ENCODE data around the gene SEMA3A.
"Not testable (repeated sequence)": the region's sequence is repeated elsewhere in the genome, so short reads cannot be mapped to it uniquely, and the experiment has no call there.

Gene SEMA3A

DNA sequence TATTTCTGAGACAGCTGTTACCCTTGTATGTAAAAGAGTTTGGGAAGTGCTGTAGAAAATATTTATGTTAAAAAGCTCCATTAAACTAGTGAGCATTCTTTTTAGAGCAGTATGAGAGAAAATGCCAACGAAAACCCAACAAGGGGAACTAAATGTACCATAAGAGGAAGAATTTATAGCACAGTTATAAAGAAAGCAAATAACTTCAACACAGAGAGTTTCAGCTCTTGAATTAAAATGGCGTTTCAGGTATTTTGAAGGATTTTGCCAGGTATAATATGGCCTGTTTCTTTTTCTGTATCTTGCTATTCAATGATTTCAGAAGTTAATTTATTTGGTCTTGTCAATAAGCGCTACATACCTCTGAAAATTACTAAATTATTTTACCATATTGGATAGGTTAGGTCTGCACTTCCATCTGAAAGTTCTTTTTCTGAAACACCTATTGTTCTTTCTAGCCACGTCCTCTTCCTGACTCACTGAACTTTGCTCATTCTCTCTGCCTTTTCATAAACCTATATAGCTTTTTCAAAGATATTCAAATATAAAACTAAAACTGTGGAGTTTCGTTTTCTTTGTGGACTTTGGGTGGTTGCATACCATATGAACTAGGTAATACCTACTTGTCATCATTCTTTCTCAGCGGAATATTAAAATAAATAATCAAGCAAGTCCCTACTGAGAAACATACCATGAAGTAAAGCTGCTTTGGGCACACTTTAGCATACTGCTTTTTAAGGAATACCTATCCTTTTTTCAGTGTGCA is 136.1 kb downstream of the SEMA3A start:
- no peak for DNase-seq

DNA sequence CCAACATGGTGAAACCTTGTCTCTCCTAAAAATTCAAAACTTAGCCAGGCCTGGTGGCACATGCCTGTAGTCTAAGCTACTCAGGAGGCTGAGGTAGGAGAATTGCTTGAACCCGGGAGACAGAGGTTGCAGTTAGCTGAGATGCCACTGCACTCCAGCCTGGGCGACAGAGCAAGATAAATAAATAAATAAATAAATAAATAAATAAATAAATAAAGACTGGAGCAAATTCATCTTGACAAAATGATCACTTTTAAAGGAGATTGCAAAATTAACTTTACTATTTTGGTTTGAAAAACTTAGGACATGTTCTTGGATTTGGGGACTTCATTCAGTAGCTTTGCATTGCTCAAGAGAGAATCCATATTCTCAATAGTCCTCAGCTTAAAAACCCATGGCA is 137.0 kb downstream of the SEMA3A start:
- no peak for DNase-seq

DNA sequence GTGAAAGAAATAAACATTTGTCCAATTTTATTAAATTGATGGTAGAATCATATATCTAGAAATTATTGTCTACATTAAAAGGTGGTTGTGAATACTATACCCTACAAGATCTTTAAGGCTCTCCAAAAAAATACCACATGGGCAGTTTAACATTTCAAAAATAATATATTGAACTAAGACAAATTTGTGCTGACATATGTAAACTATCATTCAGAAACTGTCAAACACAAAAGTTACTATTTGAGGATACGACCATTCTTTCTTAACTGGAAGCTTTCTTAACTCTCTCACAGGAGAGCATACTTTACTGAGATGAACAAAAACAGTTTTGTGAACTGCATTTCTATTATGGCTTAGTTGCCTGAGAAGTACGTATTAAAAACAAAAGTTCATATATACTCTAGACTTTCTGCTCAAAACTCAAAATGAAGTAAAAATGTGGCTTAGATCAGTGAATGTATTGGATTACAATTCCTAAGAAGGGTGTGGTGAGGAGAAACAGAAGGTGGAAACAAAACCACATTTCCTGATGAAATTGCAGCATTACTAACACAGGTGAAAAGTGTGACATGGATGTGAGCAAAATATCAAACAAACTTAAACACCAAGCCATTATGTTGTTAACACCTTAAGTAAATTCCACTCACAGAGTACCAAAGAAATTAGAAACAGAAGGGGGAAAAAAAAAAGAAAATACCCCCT is 138.5 kb downstream of the SEMA3A start:
- DNase-seq, result no peak

DNA sequence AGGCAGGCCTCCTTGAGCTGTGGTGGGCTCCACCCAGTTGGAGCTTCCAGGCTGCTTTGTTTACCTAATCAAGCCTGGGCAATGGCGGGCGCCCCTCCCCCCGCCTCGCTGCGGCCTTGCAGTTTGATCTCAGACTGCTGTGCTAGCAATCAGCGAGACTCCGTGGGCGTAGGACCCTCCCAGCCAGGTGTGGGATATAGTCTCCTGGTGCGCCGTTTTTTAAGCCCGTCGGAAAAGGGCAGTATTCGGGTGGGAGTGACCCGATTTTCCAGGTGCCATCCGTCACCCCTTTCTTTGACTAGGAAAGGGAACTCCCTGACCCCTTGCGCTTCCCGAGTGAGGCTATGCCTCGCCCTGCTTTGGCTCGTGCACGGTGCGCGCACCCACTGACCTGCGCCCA is 139.4 kb downstream of the SEMA3A start:
- not testable (repeated sequence) for DNase-seq

DNA sequence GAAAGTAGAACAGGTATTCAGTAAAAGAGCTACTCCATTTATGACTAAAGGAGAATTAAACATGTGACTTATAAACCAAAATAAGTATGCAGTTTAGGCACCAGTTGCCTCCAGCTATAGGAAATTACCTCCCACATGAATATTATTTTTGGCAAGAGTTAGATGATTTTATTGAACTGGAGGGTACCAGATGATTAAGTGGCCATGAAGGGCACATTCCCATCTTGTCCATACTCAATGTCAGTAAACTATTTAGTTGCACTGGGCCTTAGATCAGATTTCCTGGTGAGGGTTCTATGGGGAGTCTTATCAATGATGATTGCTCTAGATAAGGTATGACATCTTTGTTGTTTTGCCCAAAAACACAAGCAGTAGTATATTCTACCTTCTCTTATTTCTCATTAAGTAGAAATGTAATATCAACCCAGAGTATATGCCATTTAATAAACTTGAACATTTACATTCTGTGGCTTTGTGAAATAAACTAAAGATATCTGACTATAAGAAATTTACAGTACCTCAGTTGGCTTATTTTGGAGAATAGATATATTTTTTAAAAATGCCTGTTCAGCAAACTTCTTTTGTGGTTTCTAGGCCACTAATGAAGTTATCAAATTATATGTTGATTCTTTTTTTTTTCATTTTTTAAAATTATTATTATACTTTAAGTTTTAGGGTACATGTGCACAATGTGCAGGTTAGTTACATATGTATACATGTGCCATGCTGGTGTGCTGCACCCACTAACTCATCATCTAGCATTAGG is 145.3 kb downstream of the SEMA3A start:
- no peak for DNase-seq

DNA sequence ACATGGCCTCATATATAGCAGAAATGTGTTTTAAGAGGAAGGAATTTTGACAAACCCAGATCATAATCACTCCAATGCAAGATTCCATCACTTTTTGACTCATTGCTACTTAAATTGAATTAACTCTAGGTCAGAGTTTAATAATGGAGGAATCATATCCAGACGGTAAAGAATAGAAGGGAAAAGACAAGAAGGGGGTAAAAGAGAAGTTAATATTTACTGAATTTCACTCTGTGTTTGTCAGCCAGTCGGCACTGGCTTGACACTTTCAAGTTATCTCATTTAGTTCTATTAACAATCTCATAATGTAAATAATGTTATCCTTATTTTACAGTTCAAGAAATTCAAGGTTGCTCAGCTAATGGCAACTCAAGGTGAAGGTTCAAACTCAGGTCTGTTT is 147.5 kb downstream of the SEMA3A start:
- DNase-seq, result no peak

DNA sequence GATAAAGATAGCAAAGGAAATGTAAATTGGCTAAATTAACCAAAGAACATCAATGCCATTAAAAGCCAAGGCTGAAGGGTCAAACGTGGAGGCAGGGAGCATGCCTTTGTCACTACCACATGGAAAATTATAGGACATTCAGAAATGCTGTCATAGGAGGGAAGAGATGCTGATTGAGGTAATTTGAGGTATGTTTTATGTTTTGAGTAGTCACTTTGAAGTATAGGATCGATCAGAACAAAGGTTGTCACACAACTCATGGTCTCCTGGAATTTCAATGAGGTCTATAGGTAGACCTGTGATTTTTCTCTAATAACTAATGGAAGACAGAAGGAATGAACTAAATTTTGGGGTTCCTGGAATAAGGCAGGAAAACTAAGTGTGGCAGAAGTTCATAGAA is 149.8 kb downstream of the SEMA3A start:
- no peak for DNase-seq

DNA sequence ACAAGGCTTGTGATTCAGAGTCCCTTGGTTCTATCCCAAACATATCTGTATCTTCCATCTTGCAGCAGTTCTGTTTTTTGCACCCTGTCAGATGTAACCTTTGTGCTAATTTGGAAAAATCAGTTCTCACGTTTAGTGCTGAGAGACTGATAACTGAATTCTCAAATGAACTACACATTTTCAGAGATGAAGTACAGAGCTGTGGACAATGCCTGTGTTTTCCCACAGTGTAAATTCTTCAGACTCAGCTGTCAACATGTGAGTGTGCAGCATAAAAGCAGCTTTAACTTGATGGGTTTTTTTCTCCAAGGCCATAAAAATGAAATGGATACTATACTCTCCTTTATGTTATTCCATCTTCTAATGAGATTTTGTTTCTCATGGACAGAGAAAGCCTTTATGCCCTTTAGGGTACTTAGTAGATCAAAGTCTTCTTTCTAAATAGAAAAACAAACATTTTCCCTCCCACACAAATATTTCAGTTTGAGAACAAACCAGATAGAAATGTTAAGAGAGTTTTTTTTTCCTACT is 150.9 kb downstream of the SEMA3A start:
- no peak for DNase-seq

DNA sequence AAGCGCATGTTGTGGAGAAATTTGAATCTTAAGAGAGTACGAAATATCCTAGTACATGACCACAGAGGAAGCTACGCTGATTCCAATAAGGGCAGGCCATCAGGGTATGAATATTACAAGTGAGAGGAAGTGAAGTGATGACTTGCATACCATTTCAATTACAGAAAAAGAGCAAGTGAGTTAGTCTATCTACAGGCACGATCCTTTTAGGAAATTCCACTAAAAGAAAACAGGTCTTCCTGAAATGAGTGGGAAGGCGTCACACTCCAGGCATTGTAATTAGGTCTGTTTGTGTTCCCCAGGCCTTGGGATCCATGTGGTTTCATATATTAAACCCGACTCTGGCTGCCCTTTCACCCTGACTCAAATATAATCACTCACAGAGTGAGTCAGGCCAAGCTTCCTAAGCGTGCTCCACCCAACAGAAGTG is 152.5 kb downstream of the SEMA3A start:
- DNase-seq, result no peak

DNA sequence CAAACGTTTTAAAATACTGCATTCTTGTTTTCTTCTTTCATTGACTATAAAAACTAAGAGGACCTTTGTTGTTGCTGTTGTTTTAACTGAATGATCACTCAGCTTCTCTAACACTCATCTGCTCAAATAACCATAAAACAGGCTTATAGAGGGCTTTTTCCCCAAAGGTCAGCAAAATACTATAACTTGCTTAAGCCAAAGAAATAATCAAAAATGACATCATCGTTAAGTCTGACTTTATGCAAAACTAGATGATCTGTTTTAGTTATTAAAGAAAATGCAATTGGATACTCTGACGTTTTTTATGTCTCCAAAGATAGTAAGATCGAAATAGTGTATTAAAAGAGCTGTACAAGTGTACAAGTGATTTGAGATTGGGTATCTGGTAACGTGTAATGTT is 152.9 kb downstream of the SEMA3A start:
- DNase-seq, result no peak

DNA sequence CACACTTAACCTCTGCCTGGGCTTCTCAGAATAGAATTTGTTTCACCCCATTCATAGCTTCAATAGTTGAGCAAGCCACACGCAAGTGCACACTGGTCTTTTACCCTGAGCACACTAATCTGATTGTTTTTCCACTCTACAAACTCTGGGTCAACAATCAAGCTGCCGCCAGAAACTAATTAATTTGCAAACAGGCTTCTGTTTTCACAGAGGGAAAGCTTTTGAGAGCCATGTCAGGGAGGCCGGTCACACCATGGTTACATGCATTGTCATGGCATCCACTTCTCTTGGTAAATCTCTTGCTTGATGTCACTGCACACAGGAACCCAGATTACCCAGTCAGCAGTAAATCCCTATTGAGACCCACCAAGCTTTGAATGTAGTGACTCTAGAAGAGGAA is 154.2 kb downstream of the SEMA3A start:
- DNase-seq, result no peak

DNA sequence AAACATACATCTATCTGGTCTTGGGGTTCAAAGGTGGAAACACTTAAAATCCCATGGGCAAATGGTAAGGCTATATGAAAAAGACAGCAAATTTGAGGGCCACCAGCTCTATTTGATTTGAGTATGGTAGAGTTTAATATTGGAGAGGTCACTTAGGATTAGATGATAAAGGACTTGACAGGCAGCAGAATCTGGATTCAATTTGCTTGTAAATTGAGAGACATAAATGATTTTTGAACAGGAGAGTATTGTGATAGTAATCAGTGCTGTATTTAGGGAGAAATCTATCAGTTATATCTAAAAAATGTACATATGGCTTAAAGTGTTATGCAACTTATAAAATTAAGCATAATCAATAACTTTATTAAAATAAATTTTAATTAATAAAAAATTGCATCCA is 155.2 kb downstream of the SEMA3A start:
- no peak for DNase-seq

DNA sequence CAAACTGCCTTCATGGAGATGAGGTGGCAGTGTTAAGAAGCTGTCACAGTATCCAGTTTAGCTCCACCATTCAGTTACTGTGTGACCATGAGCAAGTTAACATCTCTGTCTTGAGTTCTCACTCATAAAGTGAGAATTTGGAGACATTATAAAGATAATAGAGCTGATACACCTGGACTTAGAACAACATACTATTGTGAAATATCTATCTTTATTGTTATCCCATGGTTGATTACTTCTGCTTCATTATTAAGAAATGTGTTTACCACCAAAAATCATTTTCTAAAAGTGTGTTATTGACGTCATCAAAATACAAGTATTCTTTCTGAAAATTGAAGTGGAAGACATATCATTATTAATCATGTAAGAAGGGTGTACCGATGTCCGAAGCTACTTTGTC is 166.9 kb downstream of the SEMA3A start:
- no peak for DNase-seq

DNA sequence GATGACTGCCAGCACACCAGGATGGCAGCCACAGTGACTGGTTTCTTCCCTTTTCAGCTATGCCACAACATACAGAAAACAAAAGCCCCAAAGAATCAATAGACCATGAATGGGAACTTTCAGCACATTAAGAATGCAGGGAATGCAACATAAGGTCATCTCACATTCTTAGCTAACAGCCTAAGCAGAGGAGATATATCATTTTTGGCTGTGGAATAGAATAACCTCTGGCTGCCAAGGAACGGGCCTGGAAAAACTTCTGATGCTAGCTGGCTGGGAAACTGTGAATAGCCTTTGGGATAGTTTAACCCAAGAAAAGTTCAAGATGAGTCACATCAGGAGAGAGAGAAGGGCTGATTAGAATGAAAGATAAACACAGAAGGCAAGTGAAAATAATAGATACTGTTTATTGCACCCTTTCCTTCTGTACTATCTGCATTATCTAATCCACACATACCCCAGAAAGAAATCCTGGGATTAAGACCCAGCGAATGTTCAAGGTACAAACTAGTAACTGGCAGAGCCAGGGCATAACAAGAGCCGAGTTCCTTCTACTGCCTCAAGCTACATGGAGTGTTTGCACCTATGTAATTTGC is 169.2 kb downstream of the SEMA3A start:
- no peak for DNase-seq

DNA sequence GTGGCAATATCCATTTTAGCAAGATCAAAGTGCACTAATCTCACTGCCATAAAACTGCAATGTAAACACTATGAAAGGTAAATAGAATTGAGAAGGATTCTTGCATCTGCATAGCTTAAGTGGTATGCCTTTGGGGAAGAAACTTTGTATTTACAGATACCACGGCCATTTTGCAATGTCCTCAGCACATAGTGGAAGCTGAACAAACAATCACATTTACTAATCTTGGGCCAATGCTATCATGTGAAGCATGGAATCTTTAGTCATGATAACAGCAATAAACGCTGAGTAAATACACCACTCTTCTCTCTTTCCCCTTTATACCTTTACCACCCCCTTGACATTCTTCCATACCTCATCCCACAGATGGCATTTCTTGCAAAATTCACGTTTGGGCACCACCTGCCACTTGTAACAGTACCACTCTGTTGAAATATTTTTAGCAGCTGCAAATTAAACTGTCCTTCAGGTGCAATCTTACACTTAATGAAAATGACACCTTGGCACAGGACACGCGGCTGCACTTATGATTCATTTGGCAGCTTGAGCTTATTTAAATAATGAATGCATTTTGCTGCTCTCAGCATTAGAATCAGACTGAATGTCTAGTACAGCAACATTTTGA is 171.8 kb downstream of the SEMA3A start:
- no peak for DNase-seq

DNA sequence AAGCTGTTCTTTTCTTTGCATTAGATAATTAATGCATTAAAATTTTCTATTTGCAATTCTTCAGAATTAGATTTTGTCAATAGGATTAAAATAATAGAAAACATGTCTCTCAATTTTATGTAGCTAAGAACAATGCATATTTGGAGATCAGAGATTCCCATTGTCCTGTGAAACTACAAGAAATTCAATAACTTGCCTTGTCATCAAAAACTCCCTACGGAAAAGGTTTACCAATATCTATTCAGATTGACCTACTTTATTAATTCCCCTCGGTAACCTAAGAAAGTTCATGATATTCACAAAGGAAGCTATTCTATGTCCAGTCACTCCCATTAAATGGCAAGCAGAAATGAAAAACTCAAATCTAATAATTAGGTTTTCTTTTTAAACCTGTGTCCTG is 172.6 kb downstream of the SEMA3A start:
- DNase-seq, result no peak

DNA sequence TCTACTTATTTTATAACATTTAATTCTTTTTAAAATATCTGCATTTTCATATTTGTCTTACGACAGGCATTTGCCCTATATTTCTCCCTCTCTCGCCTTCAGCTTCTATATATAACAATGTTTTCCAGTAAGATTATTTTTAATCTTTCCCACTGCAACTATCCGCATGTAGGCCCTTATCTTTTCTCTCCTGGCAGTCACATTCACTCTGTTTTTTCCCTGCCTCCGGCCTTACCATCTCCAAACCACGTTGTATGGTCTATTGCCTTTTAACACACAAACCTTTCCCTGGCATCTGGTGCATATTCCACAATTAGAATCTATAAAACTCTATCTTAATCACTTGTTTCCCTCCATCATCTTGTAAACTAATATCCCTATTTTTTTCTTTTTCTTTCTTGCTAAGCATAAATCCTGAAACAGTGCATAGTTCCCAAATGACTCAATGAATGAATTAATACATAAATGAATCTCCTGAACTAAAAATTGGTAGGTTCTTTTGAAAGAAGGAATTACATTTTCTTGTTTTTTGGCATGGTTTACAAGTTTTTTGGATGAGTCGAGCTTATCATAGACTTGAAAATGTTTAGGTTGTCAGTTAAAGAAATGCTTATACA is 173.2 kb downstream of the SEMA3A start:
- no peak for DNase-seq

DNA sequence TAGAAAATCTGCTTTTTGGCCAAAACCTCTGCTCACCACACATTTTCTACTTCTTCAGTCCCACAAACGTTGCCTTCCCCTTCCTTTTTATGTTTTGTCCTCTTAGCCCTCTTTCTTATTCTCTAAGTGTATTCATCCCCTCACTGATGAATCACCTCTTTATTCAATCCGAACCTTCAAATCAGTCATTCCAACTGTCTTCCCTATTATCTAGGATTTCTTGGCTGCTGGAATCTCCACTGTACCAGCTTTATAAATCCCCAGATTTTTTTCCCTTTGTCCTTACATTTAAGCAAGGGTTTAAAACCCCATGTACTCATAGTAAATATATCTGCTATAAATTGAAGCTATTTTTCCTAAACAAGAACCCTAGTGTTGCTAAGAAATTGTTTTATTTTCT is 176.9 kb downstream of the SEMA3A start:
- no peak for DNase-seq

DNA sequence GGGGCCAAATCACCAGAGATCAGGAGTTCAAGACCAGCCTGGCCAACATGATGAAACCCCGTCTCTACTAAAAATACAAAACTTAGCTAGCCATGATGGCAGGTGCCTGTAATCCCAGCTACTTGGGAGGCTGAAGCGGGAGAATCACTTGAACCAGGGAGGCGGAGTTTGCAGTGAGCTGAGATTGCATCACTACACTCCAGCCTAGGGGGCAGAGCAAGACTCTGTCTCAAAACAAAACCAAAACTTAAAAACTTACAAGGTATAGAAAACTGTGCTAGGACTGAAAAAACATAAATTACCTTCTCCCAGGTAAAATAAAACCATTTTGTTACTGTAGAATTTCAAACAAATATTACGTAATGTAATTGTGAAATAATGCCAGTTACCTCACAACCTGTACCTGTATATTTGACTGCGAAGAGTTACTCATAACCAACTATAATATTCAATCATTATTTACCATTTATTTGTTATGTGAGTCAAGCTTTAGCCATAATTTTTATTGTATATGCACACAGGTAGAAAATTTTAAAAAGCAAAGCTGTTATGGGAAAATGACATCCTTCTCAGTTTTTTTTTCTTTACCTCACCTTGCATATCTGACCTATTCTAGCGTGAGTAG is 180.9 kb downstream of the SEMA3A start:
- no peak for DNase-seq

DNA sequence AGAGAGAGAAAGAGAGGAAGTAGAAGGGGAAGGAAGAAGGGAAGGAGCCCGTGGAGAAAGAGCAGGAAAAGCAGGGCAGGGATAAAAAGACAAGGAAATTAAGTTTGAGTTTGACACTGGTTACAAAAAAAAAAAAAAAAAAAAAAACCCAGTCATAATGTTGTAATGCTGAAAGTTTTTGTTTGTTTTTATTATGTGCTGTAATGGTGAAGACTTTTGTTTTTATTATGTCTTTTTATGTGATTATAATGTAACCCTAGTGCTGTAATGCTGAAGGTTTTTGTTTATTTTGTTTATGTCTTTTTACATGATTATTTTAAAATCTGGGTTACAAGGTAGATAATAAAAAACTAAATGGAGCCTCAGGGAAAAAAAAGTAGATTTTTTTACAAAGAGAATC is 184.8 kb downstream of the SEMA3A start:
- DNase-seq, result no peak

DNA sequence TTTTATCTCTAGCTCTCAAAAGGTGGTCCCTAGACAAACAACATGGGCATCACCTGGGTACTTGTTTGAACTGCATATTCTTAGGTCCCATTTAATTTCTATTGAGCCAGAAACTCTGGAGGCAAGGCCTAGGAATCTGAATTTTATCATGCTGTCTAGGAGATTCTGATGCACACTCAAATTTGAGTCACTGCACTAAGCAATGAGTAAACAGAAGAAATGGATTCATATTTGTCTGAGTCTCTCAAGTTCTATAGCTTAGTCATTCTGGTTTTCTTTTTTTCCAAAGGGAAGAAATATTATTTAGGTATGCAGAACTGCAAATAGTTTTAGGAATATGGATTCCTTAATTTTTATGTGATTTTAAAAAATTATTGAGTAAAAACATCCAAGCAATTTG is 185.5 kb downstream of the SEMA3A start:
- DNase-seq, result no peak

DNA sequence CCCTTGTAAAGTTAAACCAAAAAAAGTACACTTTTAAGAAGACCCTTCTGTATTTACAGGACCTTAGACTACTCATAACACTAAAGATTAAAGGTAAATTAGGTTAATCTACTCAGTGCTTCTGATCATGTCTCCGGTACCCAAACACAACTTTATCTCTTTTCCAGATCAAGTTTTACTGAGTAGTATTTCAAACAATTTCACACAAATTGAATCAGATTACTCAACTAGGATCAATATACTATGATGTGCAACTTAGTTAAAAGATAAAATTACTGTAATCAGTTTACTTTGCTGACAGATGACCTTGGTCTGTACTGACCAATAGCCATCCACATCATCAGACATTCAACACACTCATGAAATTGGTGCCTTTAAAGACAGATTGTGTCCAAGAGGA is 191.4 kb downstream of the SEMA3A start:
- no peak for DNase-seq

All from inflammatory macrophage (primary cell).